K562 (cell line): ENCODE data around the gene CBX2.

Source experiments
- BACH1 ChIP-seq: fragments of 200-800 bp; sonication (Bioruptor generic); IDR thresholded peaks from 2 replicates; pipeline ENCODE4 v1.6.1; 2016; ENCODE audit warnings: missing genetic modification characterization, missing compliant biosample characterization
- EZH2 ChIP-seq: IDR thresholded peaks from 2 replicates; pipeline ENCODE4 v1.6.1; 2012; ENCODE audit warnings: low read depth, mild to moderate bottlenecking, inconsistent platforms, low read length, borderline replicate concordance
- GTF2F1 ChIP-seq: IDR thresholded peaks from 2 replicates; pipeline ENCODE4 v1.6.1; 2011; ENCODE audit warnings: low read depth, low read length, improper control_type of control experiment
- KAT2B ChIP-seq: IDR thresholded peaks from one replicate; pipeline ENCODE4 v1.6.1; 2012; ENCODE audit warnings: low read depth, mild to moderate bottlenecking, control low read depth, inconsistent platforms, low read length, moderate library complexity
- LARP7 ChIP-seq: fragments of 450-650 bp; IDR thresholded peaks from 2 replicates; pipeline ENCODE4 v1.6.1; 2016
- NR1H2 ChIP-seq: sonication (generic); formaldehyde crosslinking; IDR thresholded peaks from 2 replicates; pipeline ENCODE4 v1.4.0; 2020; ENCODE audit warnings: mild to moderate bottlenecking, missing genetic modification reagents
- NR2F6 ChIP-seq: fragments of 450-650 bp; formaldehyde crosslinking; IDR thresholded peaks from 2 replicates; pipeline ENCODE4 v1.4.0; 2020; ENCODE audit warnings: mild to moderate bottlenecking
- RB1 ChIP-seq: fragments of 450-650 bp; IDR thresholded peaks from 2 replicates; pipeline ENCODE4 v1.6.1; 2017; ENCODE audit warnings: low read depth, mild to moderate bottlenecking
- TAL1 ChIP-seq: fragments of 450-650 bp; IDR thresholded peaks from 2 replicates; pipeline ENCODE4 v1.6.1; 2016; ENCODE audit warnings: mild to moderate bottlenecking
- ZNF232 ChIP-seq: sonication (generic); formaldehyde crosslinking; IDR thresholded peaks from 2 replicates; pipeline ENCODE4 v1.8.0; 2022; ENCODE audit warnings: mild to moderate bottlenecking, missing genetic modification reagents
- ZNF324 ChIP-seq: fragments of 250-450 bp; sonication (Bioruptor Pico); IDR thresholded peaks from 2 replicates; pipeline ENCODE4 v1.4.0; 2020; ENCODE audit warnings: mild to moderate bottlenecking
- TF ChIP-seq, protein P1 (sequence below), 3 experiments: IDR thresholded peaks in 2 of 3; conservative IDR thresholded peaks in 1 of 3; 2 replicates each; pipeline ENCODE4 v1.5.1; 2011 to 2012; ENCODE audit warnings: low read length in 3 of 3, mild to moderate bottlenecking in 3 of 3, control low read depth in 2 of 3, improper control_type of control experiment in 1 of 3, inconsistent platforms in 1 of 3, low read depth in 1 of 3, mixed read lengths in 1 of 3, moderate library complexity in 1 of 3; ENCODE audit not compliant: insufficient read depth in 2 of 3
- TF ChIP-seq, protein P2 (sequence below): sonication (generic); formaldehyde crosslinking; IDR thresholded peaks from 2 replicates; pipeline ENCODE4 v1.9.0; 2022; ENCODE audit warnings: mild to moderate bottlenecking, missing genetic modification reagents

DNA sequence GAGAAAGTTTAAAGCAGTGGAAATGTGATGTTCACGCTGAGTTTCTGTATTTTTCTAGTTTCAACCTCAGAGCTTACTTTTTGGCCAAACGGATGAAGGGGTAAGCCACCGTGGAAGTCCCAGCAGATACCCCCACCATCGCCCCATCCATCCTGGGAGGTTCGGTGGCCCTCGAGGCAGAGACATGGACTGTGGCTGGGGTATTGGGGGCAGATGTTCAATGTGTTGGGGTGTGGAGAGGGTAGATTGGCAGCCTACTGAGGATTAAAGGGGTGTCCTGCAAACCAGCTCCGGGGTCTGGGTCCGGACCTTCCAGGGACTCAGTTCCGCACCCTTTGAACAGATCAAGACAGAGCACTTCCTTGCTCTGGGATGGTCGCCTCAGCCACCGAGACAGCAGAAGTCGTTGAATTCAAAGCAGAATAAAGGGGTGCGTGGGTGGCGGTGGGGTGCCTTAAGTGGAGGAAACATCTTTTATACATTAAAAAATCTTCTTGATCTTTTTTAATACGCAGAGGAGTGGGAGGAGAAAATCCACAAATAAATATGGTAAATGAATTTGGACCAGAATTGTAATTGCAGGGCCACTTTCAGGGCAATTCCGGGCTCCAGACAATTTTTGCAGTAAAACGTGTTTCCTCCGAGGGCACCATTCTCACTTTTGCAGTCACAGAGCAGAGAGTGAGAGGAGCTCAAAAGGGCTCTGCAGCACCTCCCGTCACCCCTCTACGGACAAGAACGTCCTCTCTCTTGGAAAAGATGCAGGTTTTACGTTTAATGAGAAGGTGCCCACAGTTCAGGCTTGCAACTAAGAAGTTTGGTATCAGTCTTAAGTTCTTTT lies 27.1 kb downstream of the CBX2 start:
- TF ChIP-seq NR1H2 (CRISPR knock-in tag) (no peak), LARP7 (no peak), EZH2 (no peak), RB1 (no peak), NR2F6 (CRISPR knock-in tag) (no peak), KAT2B (no peak), ZNF232 (CRISPR knock-in tag) (no peak), ZNF324 (no peak), BACH1 (tag) (no peak), TAL1 (no peak), GTF2F1 (no peak)
- TF ChIP-seq, protein P1, sequence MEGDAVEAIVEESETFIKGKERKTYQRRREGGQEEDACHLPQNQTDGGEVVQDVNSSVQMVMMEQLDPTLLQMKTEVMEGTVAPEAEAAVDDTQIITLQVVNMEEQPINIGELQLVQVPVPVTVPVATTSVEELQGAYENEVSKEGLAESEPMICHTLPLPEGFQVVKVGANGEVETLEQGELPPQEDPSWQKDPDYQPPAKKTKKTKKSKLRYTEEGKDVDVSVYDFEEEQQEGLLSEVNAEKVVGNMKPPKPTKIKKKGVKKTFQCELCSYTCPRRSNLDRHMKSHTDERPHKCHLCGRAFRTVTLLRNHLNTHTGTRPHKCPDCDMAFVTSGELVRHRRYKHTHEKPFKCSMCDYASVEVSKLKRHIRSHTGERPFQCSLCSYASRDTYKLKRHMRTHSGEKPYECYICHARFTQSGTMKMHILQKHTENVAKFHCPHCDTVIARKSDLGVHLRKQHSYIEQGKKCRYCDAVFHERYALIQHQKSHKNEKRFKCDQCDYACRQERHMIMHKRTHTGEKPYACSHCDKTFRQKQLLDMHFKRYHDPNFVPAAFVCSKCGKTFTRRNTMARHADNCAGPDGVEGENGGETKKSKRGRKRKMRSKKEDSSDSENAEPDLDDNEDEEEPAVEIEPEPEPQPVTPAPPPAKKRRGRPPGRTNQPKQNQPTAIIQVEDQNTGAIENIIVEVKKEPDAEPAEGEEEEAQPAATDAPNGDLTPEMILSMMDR (IDR thresholded peaks at IDR 0.05 in 2 of 3, conservative IDR thresholded peaks at IDR 0.05 in 1 of 3; ENCODE audit: insufficient read depth in 2 of 3, low read depth in 1 of 3, low read length in 3 of 3), result no peak
- TF ChIP-seq, protein P2, sequence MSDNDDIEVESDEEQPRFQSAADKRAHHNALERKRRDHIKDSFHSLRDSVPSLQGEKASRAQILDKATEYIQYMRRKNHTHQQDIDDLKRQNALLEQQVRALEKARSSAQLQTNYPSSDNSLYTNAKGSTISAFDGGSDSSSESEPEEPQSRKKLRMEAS (CRISPR knock-in tag), result no peak
